SK-N-MC (cell line): ENCODE data around the gene MRPS6.

ENCODE experiments used
- EZH2 ChIP-seq: fragments of 200-600 bp; sonication (generic); IDR thresholded peaks from one replicate; pipeline ENCODE4 v1.6.1; 2017; ENCODE audit warnings: antibody characterized with exemption
- POLR2AphosphoS5 ChIP-seq: IDR thresholded peaks from 2 replicates; pipeline ENCODE4 v1.6.1; 2012; ENCODE audit warnings: mild to moderate bottlenecking, low read depth, low read length, borderline replicate concordance

DNA sequence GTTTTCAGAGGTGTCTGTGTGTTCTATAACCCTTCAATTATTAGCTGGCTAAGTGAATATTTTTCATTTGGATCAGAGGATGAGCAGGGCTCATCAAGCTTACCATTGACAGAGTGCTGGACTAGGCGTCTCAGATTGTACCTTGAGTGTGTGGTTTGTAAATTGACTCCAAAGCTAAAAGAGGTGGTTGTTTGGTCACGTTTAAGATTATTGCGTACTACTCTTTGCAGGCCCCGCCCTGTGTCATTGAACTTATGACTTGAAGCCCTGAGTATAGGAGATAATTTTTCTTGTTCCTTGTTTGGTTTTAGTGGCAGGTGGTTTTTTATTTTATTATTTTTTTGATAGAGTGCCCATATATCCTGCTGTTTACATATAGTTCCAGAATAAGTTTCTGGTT, 17.7 kb downstream of the MRPS6 start:
- TF ChIP-seq EZH2 (no peak), POLR2AphosphoS5 (no peak)
